Nephron progenitor cell (in vitro differentiated cells): ENCODE results near the gene EFNB2.

Experiments used
- DNase-seq: peaks from one replicate; pipeline ENCODE4 v3.0.0; 2021
- H3K27ac Mint-ChIP-seq: 2 replicates; pipeline ENCODE4 v1.8.0; 2021; ENCODE audit warnings: mild to moderate bottlenecking, moderate library complexity, mixed read lengths
- H3K27me3 Mint-ChIP-seq: 2 replicates; pipeline ENCODE4 v1.8.0; 2021; ENCODE audit warnings: mild to moderate bottlenecking, low read depth, mixed read lengths; ENCODE audit not compliant: poor library complexity
- H3K36me3 Mint-ChIP-seq: 2 replicates; pipeline ENCODE4 v1.8.0; 2021; ENCODE audit warnings: low read depth, mixed read lengths
- H3K4me1 Mint-ChIP-seq: 2 replicates; pipeline ENCODE4 v1.8.0; 2021; ENCODE audit warnings: mixed read lengths
- H3K4me3 Mint-ChIP-seq: 2 replicates; pipeline ENCODE4 v1.8.0; 2021; ENCODE audit warnings: mild to moderate bottlenecking, moderate library complexity, mixed read lengths
- H3K9me3 Mint-ChIP-seq: 2 replicates; pipeline ENCODE4 v1.8.0; 2021; ENCODE audit warnings: mild to moderate bottlenecking, moderate library complexity, mixed read lengths
- CTCF ChIP-seq: fragments of 200-600 bp; sonication (generic); IDR thresholded peaks from 2 replicates; pipeline ENCODE4 v1.5.0; 2021; ENCODE audit warnings: antibody characterized with exemption

Gene EFNB2

GRCh38 chr13:106486287-106486686 is 49.2 kb downstream of the EFNB2 start:
- Mint-ChIP-seq H3K27ac (peak overlapping the region; percentile 5), H3K27me3 (peaks cover 3% of the 10 kb centered on the region), H3K36me3 (peaks cover 19% of the 10 kb centered on the region), H3K9me3 (peaks cover 12% of the 10 kb centered on the region), H3K4me3 (no peak overlapping the region), H3K4me1 (peaks cover 24% of the 10 kb centered on the region)
- no peak for DNase-seq
- TF ChIP-seq CTCF = no peak

DNA sequence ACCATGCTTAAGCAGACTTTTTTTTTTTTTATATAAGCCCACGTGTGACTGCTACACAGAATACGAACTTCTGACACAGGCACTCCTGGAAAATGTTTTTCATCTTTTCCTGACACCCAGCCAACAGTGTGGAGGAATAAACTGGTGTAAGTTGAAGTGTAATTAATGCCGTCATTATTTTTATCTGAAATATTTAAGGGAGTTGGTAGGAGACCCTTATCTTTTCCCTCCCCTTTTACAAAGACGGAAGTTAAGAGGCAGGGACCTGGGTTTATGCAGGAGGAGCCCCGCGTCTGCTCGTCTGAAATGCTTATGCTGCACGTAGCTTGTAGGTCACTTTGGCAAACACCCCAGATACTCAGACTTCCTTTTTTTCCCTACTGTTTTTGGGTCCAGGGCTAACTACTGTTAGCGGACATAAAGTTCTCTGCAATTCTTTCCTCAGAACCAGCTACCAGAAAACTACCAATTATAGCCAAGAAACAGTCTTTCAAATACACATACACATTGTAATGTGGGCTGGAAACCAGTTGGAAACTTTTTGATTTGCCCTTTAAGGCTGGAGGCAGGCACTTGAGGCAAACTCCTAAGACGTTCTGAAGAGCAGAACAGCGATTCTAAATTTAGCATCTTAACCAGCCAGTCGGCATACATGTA is 50.8 kb downstream of the EFNB2 start:
- DNase-seq = no peak
- TF ChIP-seq CTCF = no peak
- Mint-ChIP-seq H3K36me3 (peaks cover 18% of the 10 kb centered on the region), H3K9me3 (peaks cover 15% of the 10 kb centered on the region), H3K27me3 (peaks cover 3% of the 10 kb centered on the region), H3K27ac (no peak overlapping the region), H3K4me1 (peaks cover 28% of the 10 kb centered on the region), H3K4me3 (no peak overlapping the region)

GRCh38 chr13:106484084-106484483 is 51.4 kb downstream of the EFNB2 start:
- Mint-ChIP-seq H3K36me3 (peaks cover 14% of the 10 kb centered on the region), H3K27ac (no peak overlapping the region), H3K4me1 (peaks cover 25% of the 10 kb centered on the region), H3K27me3 (peaks cover 3% of the 10 kb centered on the region), H3K9me3 (peaks cover 15% of the 10 kb centered on the region), H3K4me3 (no peak overlapping the region)
- DNase-seq = no peak
- no peak for TF ChIP-seq CTCF

DNA sequence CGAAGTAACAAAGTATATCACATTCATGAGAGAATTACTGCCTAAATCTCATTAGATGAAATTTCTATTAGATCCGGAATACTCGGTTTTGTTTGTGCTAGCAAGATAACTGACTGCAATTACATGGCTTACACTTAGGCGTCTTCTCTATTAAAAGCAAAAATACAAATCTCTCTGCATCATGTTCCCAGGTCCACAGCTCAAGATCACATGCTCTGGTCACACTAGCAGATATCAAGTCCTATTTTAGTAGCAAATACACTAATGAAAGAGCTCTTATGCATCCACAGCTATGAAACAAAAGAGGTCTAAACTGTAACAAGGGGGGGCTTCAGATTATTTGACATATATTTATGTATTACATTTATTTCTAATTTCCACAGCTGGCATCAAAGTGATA is 53.5 kb downstream of the EFNB2 start:
- peaks cover 36% of the 10 kb centered on the region for H3K4me1 Mint-ChIP-seq
- H3K27ac Mint-ChIP-seq = no peak overlapping the region
- H3K36me3 Mint-ChIP-seq = peaks cover 14% of the 10 kb centered on the region
- no peak overlapping the region for H3K4me3 Mint-ChIP-seq
- DNase-seq = no peak
- peaks cover 22% of the 10 kb centered on the region for H3K9me3 Mint-ChIP-seq
- TF ChIP-seq CTCF = no peak
- H3K27me3 Mint-ChIP-seq = peaks cover 8% of the 10 kb centered on the region

DNA sequence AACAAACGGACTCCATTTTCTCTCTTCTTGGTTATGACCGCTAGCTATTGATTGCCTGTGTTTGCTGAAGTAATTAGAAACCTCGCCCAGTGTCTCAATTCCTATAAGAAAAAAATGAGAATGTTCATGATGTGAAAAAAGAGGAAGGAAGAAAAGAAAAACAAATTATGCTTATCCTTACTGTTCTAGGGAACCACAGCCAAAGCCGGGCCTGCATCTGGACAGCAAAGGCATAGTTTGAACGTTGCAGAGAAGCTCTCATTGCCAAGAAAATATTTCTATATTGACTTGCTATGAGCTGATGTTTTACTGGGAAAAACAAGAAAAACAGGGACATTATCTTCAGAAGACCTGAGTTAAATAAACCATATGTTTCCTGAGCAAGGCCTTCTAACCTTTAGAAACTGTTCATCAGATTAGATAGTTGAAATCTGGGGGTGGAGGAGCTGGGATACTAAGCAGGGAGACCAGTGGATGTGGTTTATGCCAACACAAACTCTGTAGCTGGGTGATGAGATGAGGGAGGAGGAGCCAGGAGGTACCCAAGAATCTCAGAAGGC is 55.0 kb downstream of the EFNB2 start:
- Mint-ChIP-seq H3K9me3 (peaks cover 23% of the 10 kb centered on the region), H3K36me3 (peaks cover 14% of the 10 kb centered on the region), H3K4me1 (peaks cover 46% of the 10 kb centered on the region), H3K27me3 (peaks cover 8% of the 10 kb centered on the region), H3K27ac (peak overlapping the region; percentile 62), H3K4me3 (no peak overlapping the region)
- DNase-seq = no peak
- no peak for TF ChIP-seq CTCF

DNA sequence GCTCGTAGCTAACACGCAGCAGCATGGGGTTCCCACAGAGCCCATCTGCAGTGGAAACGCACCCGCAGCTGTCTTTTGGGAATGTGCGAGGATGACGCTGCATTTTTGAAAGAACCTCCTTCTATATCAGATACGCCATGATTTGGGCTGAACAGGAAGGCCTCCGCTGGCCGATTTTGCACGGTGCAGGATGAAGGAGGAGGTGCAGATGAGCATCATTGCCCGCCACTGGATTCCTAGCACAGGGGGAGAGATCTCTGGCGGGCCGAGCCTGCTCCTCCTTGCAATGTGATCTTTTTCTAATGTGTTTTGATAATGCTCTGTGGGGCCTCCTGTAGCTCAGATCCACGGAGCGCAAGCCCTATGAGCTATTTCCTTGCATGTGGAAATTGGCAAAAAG is 55.5 kb downstream of the EFNB2 start:
- no peak for TF ChIP-seq CTCF
- H3K4me1 Mint-ChIP-seq = peaks cover 48% of the 10 kb centered on the region
- peak overlapping the region; percentile 50 for H3K27ac Mint-ChIP-seq

More for the DNA sequence above, 55.5 kb downstream of the EFNB2 start:
- peaks cover 23% of the 10 kb centered on the region for H3K9me3 Mint-ChIP-seq
- peaks cover 8% of the 10 kb centered on the region for H3K27me3 Mint-ChIP-seq
- no peak for DNase-seq
- H3K4me3 Mint-ChIP-seq = no peak overlapping the region
- peaks cover 14% of the 10 kb centered on the region for H3K36me3 Mint-ChIP-seq
